GM10266 (cell line): ENCODE measurements around the gene CHST13.

Experiments used
- DNase-seq: peaks from one replicate; pipeline ENCODE4 v3.0.0; 2012; ENCODE audit errors: extremely low spot score
- TF ChIP-seq, protein P1 (sequence below): IDR thresholded peaks from 2 replicates; pipeline ENCODE4 v1.5.1; 2012; ENCODE audit warnings: mild to moderate bottlenecking, low read depth; ENCODE audit not compliant: control insufficient read depth, insufficient read depth; ENCODE audit errors: missing control alignments

Gene CHST13

DNA sequence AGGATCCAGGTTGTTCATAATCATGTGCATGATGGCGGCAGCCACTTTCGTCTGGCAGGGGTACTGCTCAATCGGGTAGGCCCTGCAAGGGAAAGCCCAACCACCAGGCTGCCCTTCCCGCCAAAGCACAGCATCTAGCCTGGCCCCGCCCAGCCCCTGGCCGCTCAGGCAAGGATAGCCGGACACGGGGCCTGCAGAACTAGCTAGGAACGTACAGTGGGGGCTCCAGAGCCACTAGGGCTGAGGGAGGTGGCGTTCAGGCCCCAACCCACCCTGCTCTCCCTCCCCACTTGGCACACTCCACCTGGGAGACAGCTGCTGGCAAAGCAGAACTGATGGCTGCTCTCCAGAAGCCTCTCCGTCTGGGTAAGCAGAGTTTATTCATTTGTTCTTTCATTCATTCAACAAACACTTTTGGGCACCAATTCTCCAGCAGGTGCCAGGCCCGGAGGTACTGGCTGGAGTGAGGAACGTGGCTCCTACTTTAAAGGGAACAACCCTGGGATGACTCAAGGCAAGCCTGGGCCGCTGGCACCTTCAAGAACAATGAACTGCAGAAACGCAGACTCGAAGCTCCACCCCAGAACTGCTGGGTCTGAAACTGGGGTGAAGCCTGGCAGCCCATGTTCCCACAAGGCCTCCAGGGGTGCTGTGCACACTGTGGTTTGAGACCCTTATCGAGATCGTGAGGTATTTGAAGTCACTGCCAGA is 14.2 kb upstream of the CHST13 start:
- no peak for DNase-seq
- TF ChIP-seq, protein P1, sequence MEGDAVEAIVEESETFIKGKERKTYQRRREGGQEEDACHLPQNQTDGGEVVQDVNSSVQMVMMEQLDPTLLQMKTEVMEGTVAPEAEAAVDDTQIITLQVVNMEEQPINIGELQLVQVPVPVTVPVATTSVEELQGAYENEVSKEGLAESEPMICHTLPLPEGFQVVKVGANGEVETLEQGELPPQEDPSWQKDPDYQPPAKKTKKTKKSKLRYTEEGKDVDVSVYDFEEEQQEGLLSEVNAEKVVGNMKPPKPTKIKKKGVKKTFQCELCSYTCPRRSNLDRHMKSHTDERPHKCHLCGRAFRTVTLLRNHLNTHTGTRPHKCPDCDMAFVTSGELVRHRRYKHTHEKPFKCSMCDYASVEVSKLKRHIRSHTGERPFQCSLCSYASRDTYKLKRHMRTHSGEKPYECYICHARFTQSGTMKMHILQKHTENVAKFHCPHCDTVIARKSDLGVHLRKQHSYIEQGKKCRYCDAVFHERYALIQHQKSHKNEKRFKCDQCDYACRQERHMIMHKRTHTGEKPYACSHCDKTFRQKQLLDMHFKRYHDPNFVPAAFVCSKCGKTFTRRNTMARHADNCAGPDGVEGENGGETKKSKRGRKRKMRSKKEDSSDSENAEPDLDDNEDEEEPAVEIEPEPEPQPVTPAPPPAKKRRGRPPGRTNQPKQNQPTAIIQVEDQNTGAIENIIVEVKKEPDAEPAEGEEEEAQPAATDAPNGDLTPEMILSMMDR: no peak

DNA sequence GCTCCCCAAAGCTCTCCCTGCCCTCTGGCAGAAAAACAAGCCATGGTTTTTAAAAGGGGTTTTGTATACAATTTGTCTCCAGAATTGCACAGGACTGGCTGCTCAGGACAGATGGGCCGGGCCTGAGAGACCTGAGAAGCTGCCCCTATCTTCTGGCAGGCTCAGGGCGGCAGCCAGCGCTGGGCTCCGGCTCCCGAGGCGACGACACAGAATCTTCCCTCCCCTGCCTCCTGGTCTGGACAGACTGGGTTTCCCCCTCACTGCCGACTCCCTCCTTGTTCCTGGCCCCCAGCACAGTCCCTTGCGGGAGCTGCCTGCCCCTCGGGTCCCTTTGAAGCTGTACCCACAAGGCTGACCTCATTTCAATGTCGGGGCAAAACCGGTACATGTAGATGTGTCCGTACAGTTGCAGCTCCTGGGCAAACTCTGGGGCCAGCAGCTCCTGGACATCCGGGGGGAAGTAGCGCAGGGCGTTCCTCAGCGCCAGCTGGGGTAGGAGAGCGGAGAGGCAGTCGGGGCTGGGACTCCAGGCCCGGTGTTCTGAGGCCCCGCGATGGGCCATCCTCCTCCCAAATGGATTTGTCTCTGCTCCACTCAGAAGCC is 13.5 kb upstream of the CHST13 start:
- TF ChIP-seq, protein P1: no peak

GRCh38 chr3:126511291-126511690 is 12.7 kb upstream of the CHST13 start:
- DNase-seq: no peak
- TF ChIP-seq, protein P1: no peak

More for the DNA sequence above, 13.5 kb upstream of the CHST13 start:
- no peak for DNase-seq

GRCh38 chr3:126512026-126512425 is 11.9 kb upstream of the CHST13 start:
- TF ChIP-seq, protein P1: no peak
- no peak for DNase-seq

DNA sequence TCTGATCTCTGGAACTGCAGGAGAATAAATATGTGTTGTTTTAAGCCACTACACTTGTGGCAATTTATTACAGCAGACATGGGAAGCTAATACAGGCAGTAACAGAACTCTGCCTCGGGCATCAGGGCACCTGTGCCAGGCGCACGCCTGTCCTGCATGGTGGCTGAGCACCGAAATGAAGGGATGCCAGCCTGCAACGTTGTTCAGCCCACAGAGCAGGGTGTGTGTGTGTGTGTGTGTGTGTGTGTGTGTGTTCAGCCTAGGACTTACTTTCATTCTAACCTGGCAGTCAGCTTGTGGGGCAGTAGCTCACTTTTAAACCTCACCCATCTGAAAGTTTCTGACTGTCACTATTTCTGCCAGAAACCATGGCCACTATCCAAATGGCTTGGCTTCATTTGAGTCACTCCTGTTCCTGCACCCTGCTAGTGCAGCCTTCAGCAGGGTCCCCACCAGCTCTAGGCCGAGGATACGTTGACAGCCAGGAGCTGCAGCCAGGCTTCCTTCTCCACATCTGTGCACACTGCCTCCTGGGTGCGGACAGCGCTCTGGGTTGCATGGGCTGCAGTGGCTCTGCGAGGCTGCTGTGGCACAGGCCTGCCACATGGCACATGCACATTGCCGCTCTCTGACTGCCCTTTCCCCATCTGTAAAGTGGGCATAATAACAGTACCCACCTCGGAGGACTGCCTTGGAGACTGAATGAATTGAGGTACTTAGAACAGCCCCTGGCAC is 10.9 kb upstream of the CHST13 start:
- DNase-seq: no peak
- TF ChIP-seq, protein P1: no peak

DNA sequence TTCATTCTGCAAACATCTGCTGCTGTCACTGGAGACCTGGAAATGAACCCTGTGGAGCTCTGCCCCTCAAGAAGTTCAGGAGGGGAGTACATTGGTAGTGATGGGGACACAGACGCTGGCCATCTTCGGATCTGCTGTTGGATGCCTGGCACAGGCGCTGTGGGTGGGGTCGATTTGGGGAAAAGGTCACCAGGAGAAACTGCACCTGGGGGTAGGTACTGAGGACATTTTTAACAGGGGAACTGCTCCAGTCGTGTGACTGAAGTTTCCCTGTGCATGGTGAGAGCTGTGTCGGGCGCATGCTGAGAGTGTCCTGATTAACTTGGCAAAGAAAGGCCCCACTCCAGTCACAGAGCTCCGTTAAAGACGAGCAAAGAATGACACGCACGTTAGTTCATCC is 9.8 kb upstream of the CHST13 start:
- TF ChIP-seq, protein P1: no peak
- DNase-seq: no peak

DNA sequence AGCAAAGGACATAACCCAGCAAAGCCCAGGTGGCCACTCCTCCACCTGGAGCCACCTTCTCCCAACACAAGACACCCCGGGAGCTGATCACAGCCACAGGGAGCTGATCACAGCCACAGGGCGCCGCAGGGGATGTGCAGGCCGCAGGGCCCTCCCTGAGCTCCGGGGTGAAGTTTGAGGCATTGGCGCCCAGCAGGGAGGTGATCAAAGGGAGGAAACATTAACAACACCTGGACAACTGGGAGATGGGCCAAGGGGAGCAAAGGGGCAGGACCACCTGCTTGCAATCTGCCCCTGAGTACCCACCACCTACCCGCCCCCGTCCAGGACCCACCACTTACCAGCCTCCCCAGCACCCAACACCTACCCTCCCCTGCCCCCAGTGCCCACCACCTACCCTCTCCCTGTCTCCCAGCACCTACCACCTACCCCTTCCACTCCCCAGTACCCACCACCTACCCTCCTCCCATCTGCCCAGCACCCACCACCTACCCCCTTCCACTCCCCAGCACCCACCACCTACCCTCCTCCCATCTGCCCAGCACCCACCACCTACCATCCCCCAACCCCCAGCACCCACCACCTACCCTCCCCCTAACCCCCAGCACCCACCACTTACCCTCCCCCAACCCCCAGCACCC is 8.8 kb upstream of the CHST13 start:
- TF ChIP-seq, protein P1: no peak
- no peak for DNase-seq
